Measurements from ENCODE around the gene OBSCN.

DNA sequence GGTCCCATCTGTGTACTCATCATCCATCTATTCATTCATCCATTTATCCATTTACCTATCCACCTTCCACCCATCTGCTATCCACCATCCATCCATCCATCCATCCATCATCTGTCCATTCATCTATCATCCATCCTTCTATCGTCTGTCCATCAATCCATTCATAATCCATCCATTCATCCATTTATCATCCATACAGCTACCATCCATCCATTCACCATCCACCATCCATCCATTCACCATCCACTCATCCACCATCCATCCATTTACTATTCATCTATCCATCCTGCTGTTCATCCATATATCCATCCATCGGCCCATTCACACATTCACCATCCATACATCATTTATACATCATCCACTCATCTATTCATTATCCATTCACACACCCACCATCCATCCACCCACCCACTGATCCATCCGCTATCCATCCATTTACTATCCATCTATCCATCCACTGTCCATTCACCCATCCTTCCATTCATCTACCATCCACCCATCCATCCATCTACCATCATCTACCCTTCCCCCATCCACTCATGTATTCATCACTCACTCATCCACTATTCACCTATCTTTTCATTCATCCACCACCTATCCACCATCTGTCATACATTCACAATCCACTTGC, 102.4 kb downstream of the OBSCN start:
- TF ChIP-seq, protein P1, sequence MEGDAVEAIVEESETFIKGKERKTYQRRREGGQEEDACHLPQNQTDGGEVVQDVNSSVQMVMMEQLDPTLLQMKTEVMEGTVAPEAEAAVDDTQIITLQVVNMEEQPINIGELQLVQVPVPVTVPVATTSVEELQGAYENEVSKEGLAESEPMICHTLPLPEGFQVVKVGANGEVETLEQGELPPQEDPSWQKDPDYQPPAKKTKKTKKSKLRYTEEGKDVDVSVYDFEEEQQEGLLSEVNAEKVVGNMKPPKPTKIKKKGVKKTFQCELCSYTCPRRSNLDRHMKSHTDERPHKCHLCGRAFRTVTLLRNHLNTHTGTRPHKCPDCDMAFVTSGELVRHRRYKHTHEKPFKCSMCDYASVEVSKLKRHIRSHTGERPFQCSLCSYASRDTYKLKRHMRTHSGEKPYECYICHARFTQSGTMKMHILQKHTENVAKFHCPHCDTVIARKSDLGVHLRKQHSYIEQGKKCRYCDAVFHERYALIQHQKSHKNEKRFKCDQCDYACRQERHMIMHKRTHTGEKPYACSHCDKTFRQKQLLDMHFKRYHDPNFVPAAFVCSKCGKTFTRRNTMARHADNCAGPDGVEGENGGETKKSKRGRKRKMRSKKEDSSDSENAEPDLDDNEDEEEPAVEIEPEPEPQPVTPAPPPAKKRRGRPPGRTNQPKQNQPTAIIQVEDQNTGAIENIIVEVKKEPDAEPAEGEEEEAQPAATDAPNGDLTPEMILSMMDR (IDR thresholded peaks at IDR 0.05): no peak
- TF ChIP-seq TCF7L2 (IDR thresholded peaks at IDR 0.05; ENCODE audit: low read depth, low read length) (no peak), REST (IDR thresholded peaks at IDR 0.05; ENCODE audit: insufficient read depth in 1 of 2, low read depth in 2 of 2, low read length in 1 of 2) (no peak), POLR2AphosphoS5 (IDR thresholded peaks at IDR 0.05; ENCODE audit: low read depth, low read length) (no peak), SIN3A (IDR thresholded peaks at IDR 0.05; ENCODE audit: borderline replicate concordance, insufficient read depth, low read depth, low read length) (no peak)
